SU-DHL-6 (cell line): ENCODE measurements around the gene FOXQ1.

ENCODE experiments used
- H2AFZ ChIP-seq: fragments of 200-600 bp; sonication (generic); 2 replicates; pipeline ENCODE4 v1.6.1; 2014; ENCODE audit warnings: low read depth, mild to moderate bottlenecking, moderate library complexity, mixed read lengths, antibody characterized with exemption, low read length; ENCODE audit not compliant: severe bottlenecking
- H3F3A ChIP-seq: fragments of 200-600 bp; shearing (Covaris generic); 2 replicates; pipeline ENCODE4 v1.6.0; 2016; ENCODE audit warnings: antibody characterized with exemption, mild to moderate bottlenecking; ENCODE audit not compliant: insufficient read depth
- H3K27ac ChIP-seq: fragments of 200-600 bp; sonication (generic); 2 replicates; pipeline ENCODE4 v1.5.1; 2016; ENCODE audit warnings: low read depth, mild to moderate bottlenecking, low read length, moderate library complexity, mixed read lengths
- H3K27me3 ChIP-seq: fragments of 200-600 bp; sonication (generic), shearing (Covaris generic); 2 replicates; pipeline ENCODE4 v1.6.0; 2014; ENCODE audit warnings: mild to moderate bottlenecking, low read length
- H3K36me3 ChIP-seq: fragments of 200-600 bp; sonication (generic); 2 replicates; pipeline ENCODE4 v1.6.1; 2014; ENCODE audit warnings: mild to moderate bottlenecking, low read length, mixed read lengths
- H3K4me2 ChIP-seq: fragments of 300-600, 200-600 bp; shearing (Covaris generic), sonication (generic); 2 replicates; pipeline ENCODE4 v1.6.0; 2014; ENCODE audit warnings: low read length, low read depth, mild to moderate bottlenecking; ENCODE audit not compliant: poor library complexity, severe bottlenecking
- H3K4me3 ChIP-seq: fragments of 200-600 bp; sonication (generic); 2 replicates; pipeline ENCODE4 v1.5.1; 2014; ENCODE audit warnings: antibody characterized with exemption, low read length, mild to moderate bottlenecking, mixed read lengths; ENCODE audit not compliant: insufficient read depth, poor library complexity, severe bottlenecking
- H3K79me2 ChIP-seq: fragments of 200-600 bp; sonication (generic); 2 replicates; pipeline ENCODE4 v1.6.1; 2014; ENCODE audit warnings: mild to moderate bottlenecking, low read length, moderate library complexity; ENCODE audit not compliant: insufficient read depth
- H3K9ac ChIP-seq: fragments of 200-600 bp; sonication (generic); 2 replicates; pipeline ENCODE4 v1.7.0; 2014; ENCODE audit warnings: mild to moderate bottlenecking, low read length
- H3K9me2 ChIP-seq: fragments of 200-600 bp; sonication (generic); replicated peaks from 2 replicates; pipeline ENCODE4 v1.6.1; 2014; ENCODE audit warnings: low read length; ENCODE audit not compliant: insufficient read depth
- H3K9me3 ChIP-seq: fragments of 200-600 bp; sonication (generic); 2 replicates; pipeline ENCODE4 v1.6.1; 2014; ENCODE audit warnings: low read length, mixed read lengths; ENCODE audit not compliant: insufficient read depth
- H4K20me1 ChIP-seq: fragments of 200-600 bp; sonication (generic); 2 replicates; pipeline ENCODE4 v1.6.1; 2014; ENCODE audit warnings: low read depth, mild to moderate bottlenecking, antibody characterized with exemption, low read length, moderate library complexity, mixed read lengths
- EZH2phosphoT487 ChIP-seq: fragments of 200-600 bp; sonication (generic), shearing (Covaris generic); conservative IDR thresholded peaks from 2 replicates; pipeline ENCODE4 v1.6.1; 2018; ENCODE audit warnings: mild to moderate bottlenecking, antibody characterized with exemption, low read length, moderate library complexity, mixed read lengths
- TF ChIP-seq, protein P1 (sequence below): fragments of 200-600 bp; sonication (generic); IDR thresholded peaks from one replicate; pipeline ENCODE4 v1.5.1; 2017; ENCODE audit warnings: antibody characterized with exemption, mild to moderate bottlenecking, low read length, moderate library complexity; ENCODE audit not compliant: insufficient read depth, poor library complexity, severe bottlenecking

Gene FOXQ1

DNA sequence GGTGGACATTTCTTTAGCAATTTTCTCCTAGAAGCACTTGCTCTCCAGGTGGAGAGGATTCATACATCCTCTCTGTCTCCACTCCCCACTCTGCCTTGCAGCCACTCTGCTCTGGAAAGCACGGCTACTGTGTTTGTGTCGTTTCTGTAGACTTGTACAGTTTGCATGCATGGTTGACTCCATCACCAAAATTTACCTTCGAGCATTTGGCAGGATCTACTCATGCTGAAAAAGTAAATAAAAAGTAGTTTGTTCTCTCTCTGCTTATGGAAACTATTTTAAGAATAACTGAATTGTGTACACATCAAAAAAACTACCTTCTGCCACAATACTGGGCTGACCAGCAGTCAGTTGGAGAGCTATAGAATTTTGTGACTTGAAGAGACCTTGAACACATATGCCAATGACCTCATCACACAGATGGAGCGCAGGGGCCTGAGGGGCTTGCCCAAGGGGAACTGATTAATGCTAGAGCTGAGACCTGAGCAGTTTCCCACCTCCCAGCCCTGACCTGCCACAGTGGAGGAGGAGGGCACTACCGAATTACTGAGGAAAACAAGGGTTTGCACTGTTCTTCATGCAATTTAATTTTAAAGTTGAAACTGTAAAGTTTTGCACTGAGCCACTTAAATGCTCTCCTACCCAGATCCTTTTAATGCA is 33.7 kb upstream of the FOXQ1 start:
- Histone ChIP-seq H4K20me1 (no peaks in the 10 kb centered on the region), H3F3A (no peaks in the 10 kb centered on the region), H3K27ac (no peak overlapping the region), H2AFZ (no peak overlapping the region), H3K27me3 (no peaks in the 10 kb centered on the region), H3K9me3 (peaks cover 2% of the 10 kb centered on the region; the same call in 1 of the 2 replicates), H3K9me2 (no peaks in the 10 kb centered on the region), H3K4me3 (no peak overlapping the region), H3K4me2 (no peak overlapping the region), H3K36me3 (no peaks in the 10 kb centered on the region), H3K79me2 (no peaks in the 10 kb centered on the region), H3K9ac (no peak overlapping the region)
- TF ChIP-seq, protein P1, sequence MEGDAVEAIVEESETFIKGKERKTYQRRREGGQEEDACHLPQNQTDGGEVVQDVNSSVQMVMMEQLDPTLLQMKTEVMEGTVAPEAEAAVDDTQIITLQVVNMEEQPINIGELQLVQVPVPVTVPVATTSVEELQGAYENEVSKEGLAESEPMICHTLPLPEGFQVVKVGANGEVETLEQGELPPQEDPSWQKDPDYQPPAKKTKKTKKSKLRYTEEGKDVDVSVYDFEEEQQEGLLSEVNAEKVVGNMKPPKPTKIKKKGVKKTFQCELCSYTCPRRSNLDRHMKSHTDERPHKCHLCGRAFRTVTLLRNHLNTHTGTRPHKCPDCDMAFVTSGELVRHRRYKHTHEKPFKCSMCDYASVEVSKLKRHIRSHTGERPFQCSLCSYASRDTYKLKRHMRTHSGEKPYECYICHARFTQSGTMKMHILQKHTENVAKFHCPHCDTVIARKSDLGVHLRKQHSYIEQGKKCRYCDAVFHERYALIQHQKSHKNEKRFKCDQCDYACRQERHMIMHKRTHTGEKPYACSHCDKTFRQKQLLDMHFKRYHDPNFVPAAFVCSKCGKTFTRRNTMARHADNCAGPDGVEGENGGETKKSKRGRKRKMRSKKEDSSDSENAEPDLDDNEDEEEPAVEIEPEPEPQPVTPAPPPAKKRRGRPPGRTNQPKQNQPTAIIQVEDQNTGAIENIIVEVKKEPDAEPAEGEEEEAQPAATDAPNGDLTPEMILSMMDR, result no peak
- TF ChIP-seq EZH2phosphoT487, result no peak

DNA sequence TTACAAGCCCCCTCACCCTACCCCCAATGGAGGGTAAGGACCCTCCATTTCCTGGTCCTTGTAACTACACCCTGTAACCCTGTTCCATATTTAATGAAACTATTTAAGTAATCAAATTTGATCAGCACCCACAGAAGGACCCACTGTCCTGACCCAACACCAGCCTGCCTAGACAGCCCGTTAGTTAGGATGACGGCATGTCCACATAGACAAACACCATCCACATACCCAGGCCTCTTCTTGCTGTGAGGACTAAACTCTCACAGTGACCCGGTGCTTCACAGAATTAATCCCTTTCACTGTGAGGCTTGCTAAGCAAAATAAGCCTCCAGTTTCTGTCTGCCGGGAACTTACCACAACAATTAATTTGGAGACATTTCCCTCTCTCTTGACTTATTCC is 32.8 kb upstream of the FOXQ1 start:
- no peaks in the 10 kb centered on the region for H3K36me3 ChIP-seq
- TF ChIP-seq, protein P1, result no peak
- no peak for TF ChIP-seq EZH2phosphoT487
- H3K27ac ChIP-seq, result no peak overlapping the region
- no peak overlapping the region for H3K4me3 ChIP-seq
- no peaks in the 10 kb centered on the region for H3F3A ChIP-seq
- H4K20me1 ChIP-seq, result no peaks in the 10 kb centered on the region
- no peaks in the 10 kb centered on the region for H3K9me3 ChIP-seq
- no peaks in the 10 kb centered on the region for H3K27me3 ChIP-seq
- H3K9ac ChIP-seq, result no peak overlapping the region
- no peaks in the 10 kb centered on the region for H3K79me2 ChIP-seq
- no peak overlapping the region for H2AFZ ChIP-seq
- H3K4me2 ChIP-seq, result no peak overlapping the region
- H3K9me2 ChIP-seq, result no peaks in the 10 kb centered on the region

DNA sequence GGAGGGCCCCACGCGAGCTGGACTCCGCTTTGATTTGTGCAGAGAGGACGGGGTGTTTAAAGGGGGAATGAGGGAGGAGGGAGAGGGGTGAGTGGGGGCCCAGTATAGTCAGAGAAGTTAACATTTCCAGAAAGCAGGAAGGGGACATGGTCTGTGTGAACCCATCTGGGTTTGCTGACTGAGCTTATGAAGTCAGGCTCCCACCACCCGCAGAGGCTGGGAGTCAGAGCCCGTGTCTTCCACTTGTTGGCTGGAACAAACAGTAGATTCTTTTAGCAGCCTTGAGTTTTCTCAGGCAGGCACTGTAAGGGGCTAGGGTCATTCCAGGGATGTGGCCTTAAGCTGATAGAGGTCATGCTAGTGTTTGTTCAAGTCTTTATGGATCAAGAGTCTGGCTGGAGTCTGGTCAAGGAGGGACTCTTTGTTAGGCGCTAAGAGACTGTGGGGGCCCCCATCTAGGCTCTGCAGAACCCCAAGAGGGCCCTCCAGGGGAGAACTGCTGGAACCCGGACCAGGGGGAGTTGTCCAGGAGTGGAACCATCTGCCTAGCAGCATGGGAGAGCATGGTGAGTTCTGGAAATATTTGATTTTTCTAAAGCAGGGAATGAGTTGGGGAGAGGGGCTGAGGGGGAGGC is 31.1 kb upstream of the FOXQ1 start:
- no peaks in the 10 kb centered on the region for H4K20me1 ChIP-seq
- TF ChIP-seq, protein P1, result no peak
- no peak for TF ChIP-seq EZH2phosphoT487

More for the DNA sequence above, 31.1 kb upstream of the FOXQ1 start:
- Histone ChIP-seq H3K9me2 (no peaks in the 10 kb centered on the region), H3K36me3 (no peaks in the 10 kb centered on the region), H3K4me3 (no peak overlapping the region), H3K9me3 (no peaks in the 10 kb centered on the region), H3K4me2 (no peak overlapping the region), H3K9ac (no peak overlapping the region), H3K27me3 (no peaks in the 10 kb centered on the region), H3K27ac (no peak overlapping the region), H3F3A (no peaks in the 10 kb centered on the region), H3K79me2 (no peaks in the 10 kb centered on the region), H2AFZ (no peak overlapping the region)
